GM21825 (cell line): ENCODE results near the gene ALS2CL.

Source experiments
- ATAC-seq: cut with Tn5 transposase; IDR thresholded peaks from one replicate; pipeline ENCODE4 v1.9.1; 2021; ENCODE audit warnings: mild to moderate bottlenecking, moderate library complexity; ENCODE audit not compliant: unreplicated experiment

Gene ALS2CL

DNA sequence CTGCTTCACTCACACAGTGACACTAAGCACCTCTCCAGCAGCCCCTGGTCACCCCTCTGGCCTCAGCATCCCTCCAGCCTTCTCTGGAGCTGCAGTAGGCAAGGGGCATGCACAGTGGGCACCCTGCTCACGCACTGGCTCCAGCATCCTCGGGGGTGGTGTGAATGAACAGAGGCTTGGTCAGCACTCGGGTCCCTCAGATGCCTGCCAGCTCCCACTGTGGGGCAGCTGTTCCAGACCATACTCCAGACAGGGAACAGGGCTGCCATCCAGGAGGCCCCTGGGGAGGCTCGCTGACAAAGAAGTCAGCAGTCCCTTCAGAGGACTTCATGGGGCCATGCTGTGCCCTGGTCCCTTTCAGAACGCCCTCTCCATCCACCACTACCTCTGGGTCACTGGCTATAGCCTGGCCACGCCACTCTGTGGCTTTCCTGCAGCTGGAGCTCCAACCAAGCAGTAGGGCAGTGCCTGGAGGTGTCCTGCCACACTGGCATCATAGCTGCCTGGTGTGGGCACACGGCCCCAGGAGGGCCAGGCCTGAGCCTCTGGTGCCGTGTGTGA lies 26.3 kb downstream of the ALS2CL start:
- ATAC-seq = no peak

DNA sequence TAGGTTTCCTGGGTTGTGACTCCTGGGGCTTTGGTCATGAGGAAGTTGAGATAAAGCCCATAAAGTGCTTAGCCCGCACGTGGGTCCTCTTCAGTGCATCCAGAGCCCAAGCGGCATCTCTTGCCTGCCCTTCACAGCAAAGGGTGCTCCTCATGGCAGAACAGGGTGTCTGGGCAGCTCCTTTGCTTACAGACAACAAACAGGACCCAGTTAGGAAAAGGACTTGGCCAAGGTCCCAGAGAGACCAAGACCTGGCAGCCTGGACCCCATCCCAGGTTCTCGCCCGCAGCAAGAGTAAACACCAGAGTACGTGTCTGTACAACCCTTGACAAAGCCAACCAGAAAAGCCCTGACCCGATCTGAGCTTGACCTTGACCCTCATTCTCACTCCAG lies 27.0 kb downstream of the ALS2CL start:
- no peak for ATAC-seq

DNA sequence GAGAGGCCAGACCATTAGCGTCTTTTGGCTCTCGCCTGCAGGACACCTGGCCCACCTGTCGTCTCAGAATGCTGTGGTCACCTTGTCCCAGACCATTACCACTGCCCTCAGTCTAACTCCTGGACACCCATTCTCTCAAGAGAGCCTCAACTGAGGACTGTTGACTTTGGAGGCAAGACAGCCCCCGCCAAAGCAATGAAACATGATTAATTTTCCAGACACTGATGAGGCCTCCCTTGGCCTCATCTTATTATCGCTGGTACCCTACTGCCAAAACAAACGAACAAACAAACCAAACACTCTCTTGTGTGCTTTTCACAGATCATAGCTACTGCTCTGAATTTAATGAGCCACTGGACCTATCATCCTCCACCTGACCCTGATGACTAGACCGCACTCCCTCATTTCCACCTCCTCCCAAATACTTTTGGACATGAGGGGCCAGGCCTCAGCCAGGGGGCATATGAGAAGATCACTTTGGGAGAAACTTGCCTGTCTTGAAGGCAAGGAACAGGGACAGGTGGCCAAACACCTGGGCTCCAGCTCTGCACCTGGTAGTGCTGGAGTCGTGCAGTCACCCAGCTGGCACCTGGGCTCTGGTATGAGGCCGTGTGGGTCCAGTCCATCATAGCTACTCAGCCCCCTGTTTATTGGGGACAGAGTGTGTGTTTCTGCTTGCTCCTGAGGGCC lies 27.6 kb downstream of the ALS2CL start:
- ATAC-seq = no peak

DNA sequence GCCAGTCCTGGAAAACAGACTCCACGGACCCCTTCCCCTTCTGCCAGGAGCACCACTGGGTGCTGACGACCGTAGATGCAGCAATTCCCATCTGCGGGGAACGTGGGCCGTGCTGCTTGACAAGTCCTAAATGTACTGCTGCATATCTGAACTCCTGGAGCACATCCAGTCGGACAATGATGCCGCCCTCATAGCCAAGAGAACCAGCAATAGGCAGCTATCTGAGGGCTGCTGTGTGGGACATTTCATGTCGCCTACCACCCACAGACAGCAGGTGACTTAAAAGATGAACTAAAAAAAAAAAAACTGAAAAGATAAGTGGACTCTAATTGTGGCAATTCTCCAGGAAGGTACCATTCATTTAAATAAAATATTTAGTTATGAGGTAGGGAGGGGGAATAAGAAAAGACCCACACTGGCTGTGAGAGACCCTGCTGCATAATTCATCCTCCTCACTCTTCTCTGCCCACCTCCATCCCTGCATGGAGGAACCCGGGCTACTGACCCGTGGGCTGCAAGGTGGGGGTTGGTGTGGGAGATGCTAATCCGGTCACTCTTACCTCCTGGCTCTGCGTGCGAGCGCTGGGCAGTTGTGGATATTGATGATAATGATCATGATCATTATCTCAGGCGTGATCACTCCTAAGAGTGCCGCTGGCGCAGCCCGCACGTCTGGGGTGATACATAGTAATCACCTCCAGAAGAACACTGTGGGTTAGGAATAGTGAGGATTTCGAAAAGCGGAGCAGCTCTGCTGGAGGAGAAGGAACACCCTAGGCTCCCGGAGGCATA lies 28.3 kb downstream of the ALS2CL start:
- no peak for ATAC-seq

DNA sequence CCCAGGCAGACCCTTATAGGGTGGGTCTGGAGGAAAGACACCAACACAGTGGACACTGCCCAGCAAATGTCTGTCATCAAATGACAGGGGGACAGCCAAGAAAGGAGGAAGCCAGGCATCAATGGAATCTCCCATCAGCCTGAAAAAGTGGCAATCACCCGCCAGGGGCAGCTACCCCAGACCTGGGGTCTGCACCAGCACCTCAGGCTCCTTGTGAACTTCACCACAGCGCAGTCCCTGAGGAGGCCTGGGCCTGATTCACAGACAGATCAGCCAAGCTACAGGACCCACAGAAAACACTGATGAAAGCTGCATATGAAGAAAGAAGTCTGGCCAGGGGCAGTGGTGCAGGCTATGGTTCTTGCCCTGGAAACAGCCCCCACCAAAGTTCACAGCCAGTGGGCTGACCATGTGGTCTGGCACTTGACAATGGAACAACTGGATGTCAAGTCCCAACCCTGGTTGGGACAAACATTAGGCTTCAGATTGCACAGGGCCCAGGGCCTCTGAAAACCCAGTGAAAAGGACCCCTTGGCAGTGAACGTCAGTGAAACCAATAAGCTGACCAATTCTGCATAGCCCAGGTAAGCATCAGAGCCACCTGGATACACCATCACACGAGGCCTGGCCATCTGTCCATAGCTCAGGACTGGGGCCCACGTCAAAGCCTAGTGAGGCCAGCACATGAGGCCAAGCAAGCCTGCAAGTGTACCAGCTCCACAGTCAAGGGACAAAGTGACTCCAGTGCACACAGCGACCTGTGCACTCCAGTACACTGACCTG lies 29.1 kb downstream of the ALS2CL start:
- no peak for ATAC-seq

DNA sequence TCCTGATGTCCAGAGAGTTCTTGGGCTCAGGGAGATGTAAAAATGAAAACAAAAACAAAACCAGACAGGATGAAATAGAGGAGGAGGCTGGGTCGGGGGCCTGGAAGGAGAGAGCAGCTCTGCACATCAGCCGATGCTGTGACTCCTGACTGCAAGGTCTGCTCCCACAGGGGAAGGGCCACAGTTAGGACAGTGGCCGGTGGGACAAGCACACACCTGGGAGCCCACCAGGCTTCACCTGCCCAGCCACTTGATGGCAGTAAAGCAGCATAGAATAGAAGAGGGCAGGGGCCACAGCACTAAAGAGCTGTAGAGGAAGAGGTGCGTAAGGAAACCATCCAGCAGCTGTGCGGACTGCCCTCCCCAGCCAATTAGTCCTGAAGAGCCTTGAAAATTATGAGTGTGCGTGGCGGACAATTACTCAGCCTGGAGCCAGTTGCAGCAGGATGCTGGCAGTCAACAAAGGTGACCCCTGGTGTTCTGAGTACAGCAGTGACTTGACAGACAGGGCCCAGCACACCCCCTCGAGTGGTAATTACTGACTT lies 29.8 kb downstream of the ALS2CL start:
- no peak for ATAC-seq

DNA sequence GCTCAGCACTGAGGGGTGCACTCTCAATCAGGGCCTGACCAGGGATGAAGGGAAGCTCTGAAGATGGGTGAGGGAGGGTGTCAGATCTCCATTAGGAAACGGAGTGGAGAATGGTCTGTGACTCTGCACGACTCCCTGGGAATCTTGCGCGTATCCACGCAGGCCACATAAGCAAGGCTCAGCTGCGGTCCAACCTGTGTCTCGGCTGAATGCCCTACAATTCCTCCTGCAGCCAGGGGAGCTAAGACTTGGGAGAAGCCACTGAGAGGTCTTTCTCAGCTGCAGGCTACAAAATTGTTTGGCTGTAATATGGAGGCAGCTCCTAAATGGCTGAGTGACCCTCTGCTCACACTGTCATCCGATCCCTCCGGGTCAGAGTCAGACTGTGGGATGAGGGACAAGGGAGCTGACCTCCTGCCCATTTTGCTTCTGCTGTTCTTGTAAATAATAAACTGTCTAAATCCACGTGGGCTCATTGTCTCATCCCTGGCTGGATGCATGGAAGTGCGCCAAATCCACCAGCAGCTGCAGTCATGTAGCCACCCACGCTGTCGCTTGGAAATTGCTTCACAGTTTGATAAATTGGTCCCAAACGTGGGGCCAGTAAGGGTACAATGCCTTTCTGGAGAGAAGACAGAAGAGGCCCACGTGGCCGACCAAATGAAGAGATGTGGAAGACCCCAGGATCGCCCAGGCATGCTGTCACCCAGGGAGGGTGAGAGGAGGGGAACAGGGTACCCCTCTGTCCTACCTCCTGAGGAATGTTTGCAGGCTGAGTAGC lies 30.5 kb downstream of the ALS2CL start:
- ATAC-seq = no peak

DNA sequence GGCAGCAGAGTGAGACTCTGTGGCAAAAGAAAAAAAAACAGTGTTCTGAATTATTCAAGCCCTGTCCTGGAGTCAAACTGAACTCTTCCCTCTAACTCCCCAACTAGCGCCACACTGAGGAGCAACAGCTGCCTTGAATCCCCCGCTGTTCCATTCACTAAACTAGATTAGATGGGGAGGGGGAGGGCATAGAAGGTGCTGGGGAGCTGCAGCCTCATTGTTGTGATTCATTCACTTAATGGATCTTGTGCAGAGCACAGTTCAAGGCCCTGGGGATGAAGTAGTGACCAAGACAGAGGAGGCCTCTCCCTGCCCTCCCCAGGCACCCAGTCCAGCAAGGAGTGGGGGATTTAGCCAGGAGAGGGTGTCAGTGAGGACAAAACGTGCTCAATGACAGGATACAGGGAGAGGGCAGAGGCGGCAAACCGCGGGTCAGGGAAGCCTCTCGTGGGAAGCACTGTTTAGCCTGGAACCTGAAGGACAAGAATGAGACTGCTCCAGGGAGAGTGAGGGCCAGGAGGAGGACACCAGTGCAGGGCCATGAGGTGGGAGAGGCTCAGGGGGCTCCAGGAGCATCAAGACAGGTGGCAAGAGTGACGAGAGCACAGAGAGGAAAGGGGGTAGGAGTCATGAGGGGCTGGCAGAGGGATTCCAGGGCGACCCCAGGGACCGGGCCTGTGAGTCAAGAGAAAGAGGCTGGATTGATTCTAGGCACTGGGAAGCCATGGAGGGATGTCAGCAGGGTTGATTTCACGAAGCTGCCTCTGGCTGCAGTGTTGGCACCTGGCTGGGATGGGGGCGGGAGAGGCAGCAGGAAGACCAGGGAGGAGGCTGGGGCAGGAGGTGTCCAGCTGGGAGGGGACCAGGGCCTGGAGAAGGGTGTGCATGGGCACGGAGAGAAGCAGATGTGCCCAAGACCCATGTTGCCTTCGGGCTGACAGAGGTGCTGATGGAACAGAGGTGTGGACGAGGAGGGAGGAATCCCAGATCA lies 31.4 kb downstream of the ALS2CL start:
- ATAC-seq = no peak

DNA sequence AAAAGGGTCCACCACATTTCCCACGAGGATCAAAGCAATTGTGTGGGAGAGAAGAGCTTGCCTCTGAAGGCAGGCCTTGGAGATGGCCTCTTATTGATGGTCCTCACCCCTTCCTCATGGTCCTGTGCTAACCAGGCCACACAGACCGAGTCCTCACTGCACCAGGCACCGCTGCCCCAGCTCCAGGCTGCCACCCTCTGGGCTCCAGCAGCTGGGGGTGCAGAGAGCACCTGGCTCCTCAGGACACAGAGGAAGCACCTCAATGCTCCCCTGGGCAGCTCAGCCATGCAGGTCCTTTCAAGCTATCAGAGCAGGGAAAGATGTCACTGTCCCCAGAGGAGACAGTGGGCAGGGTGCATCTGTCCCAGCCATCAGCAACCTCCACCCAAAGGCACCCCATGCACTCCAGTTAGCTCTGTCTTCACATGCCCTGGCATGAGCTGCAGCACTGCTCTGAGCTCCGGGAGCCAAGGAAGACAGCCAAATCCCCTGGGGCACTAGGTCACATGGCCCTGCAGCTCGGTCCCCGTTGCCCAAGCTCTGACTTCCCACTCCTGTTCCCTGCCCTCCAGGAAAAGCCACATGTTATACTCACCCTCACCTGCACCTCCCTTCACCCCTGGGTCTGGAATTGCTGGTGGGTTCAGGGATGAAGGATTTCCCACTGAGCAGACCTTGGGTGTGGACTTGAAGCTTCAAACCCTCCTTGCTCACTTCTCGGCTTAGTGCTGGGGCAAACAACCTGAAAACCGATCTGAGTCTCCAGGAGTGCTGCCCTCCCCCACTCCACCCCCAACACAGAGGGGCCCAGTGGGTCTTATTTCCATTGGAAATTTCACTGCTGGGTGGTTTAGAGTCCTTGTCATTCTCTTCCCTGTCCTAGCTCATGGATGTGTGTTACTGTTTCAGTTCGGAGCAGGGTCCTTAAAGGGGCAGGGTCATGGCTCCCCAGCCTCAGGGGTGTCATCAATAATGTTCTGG lies 32.6 kb downstream of the ALS2CL start:
- no peak for ATAC-seq

DNA sequence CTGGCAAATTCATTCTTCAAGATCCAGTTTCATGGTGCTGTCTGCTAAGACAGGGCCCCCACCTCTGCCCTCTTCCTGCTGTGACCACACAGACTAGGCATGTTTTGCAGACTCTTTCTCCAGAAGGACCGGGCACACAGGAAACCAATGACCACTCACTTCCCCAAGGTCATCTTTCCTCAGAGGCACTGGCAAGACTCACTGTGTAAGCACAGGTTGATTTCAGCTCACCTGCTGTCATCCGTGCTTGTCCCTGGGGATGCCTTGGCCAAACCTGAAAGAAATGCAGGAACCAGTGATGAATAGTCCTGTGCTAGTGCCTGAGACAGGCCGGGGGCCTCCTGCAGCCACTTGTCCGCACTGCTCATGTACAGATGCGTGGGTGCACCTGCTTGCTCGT lies 33.5 kb downstream of the ALS2CL start:
- ATAC-seq = no peak

DNA sequence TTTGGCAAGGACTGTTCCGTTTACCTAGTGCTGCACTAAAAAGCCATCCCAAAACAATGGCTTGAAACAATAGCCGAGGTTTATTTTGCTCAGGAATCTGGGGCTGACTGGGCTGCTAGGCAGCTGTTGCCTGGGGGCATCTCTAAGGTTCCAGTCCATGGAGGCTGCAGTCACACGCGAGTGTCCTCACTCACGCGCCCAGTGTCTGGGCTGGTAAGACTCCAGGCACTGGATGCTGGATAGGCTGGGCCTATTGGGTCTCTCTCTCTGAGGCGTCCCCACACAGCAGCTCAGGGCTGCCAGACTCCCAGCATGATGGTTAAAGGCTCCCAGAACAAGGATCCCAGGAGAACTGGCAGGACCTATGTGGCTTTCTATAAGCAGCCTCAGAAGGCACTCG lies 34.2 kb downstream of the ALS2CL start:
- ATAC-seq = no peak

DNA sequence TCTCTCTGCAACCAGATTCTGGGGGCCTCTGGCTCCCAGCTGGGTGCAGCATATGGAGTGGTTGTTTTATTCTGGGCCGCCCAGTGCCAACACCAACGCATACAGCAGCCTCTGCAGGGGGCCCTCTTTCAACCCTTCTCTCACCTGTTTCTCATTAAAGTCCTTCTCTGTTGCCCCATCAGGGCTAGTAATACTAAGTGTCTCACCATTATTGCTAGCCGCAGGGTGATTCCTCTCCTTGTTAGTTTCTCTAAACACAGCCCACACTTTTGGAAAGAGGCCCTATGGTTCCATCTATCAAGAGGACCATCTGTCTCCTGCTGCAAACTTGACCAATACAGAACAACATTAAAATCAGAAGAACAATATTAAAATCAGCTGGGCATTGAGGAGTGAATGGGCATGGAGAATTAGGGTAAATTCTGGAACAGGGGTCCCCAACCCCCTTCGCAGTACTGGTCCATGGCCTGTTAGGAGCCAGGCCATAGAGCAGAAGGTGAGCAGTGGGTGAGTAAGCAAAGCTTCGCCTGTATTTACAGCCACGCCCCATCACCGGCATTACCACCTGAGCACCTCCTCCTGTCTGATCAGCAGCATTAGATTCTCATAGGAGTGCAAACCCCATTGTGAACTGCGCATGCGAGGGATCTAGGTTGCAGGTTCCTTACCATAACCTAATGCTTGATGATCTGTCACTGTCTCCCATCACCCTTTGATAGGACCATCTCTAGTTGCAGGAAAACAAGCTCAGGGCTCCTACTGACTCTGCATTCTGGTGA lies 36.5 kb downstream of the ALS2CL start:
- no peak for ATAC-seq

DNA sequence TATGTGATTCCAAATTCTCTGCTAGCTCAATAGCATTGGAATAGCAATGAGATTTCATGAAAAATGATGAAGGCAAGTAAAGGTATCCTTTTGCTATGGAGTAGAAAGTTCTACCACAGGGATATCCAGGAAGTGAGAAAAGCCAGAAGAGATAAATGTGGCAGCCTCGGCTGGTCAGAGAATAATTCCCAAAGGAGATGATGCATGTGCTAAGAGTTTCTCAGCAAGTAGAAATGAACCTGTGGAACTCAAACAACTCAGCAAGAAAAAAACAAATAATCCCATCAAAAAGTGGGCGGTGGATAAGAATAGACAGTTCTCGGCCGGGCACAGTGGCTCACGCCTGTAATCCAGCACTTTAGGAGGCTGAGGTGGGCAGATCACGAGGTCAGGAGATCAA lies 38.2 kb downstream of the ALS2CL start:
- no peak for ATAC-seq

DNA sequence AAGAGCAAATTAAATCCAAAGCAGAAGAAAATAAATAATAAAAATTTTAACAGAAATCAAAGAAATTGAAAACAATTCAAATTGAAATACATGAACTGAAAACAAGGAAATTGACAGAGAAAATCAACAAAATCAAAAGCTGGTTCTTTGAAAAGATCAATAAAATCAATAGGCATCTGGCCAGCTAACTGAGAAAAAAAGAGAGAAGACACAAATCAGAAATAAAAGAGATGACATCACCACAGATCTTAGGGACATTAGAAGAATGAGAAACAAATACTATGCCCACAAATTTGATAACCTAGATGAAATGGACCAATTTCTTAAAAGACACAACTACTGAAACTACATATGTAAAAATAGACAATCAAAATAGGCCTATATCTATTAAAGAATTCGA lies 42.4 kb downstream of the ALS2CL start:
- ATAC-seq = no peak

DNA sequence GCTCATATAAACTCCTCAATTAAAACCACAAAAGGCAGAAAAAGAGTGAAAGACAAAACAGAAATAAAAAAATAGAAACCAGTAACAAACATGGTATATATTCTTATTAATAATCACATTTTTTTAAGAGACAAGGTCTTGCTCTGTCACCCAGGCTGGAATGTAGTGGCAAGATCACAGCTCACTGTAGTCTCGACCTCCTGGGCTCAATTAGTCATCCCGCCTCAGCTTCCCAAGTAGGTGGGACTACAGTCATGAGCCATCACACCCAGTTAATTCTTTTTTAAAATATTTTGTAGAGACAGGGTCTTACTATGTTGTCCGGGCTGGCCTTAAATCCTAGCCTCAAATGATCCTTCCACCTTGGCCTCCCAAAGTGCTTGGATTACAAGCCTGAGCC lies 44.0 kb downstream of the ALS2CL start:
- ATAC-seq = no peak

DNA sequence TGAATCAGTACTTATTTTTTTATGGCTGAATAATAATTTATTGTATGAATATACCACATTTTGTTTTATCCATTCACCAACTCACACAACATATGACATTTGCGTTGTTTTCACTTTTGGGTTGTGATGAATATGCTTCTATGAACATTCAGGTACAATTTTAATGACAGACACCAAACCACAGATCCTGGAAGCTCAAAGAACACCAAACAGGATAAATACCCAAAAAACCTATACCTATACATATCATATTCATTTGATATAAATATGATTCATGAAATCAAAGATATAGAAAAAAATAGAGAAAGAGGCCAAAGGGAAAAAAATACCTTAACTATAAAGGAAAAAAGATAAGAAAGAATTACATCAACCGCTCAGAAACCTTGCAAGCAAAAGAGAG lies 45.4 kb downstream of the ALS2CL start:
- ATAC-seq = no peak

DNA sequence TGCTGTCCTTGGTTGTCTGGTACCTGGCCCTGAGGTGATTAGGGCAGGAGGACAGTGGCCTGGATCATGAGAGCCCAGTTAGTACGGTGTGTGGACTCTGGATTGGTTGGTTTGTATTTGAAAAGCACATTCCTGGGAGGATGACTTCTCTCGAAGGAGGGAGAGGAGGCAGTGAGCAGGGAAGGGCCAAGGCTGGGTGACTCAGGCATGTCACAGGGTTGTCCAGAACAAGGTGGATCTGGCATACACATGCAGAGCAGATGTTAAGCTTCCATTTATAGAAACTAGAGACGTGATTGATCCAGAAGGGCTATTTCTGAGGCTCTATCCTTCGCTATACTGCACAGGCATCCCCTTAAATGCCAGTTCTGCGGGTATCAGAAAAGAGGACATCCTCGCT lies 46.8 kb downstream of the ALS2CL start:
- no peak for ATAC-seq
